NOMO-1 treated with DMSO at 0.1 percent for 48 hours (cell line): Measurements from ENCODE around the gene PRRG1.
"Not testable (repeated sequence)": the region's sequence is repeated elsewhere in the genome, so short reads cannot be mapped to it uniquely, and the experiment has no call there.

Experiments
- DNase-seq: peaks from one replicate; lab custom pipeline; 2025; ENCODE audit not compliant: unreplicated experiment; lab: John Stamatoyannopoulos, UW

Gene PRRG1

GRCh38 chrX:37468124-37468739 lies 119.1 kb downstream of the PRRG1 start:
- peak; percentile 0 for DNase-seq

DNA sequence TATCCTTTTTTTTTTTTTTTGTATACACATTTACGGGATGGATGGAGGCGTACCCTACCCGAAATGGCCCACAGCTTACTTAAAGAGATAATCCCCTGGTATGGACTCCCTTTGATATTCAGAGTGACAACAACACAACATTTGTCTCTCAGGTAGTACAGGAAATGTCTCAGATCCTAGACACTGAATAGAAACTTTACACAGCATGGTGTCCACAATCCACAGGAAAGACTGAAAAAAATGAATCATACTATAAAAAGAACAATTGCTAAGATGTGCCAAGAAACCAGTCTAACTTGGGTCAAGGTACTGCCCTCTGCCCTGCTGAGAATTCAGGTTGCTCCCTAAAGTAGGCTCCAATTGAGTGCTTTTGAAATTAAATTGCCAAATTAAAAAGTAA lies 121.5 kb downstream of the PRRG1 start:
- no peak for DNase-seq

GRCh38 chrX:37472836-37473235 lies 123.7 kb downstream of the PRRG1 start:
- no peak for DNase-seq

GRCh38 chrX:37474478-37474877 lies 125.3 kb downstream of the PRRG1 start:
- DNase-seq = no peak

DNA sequence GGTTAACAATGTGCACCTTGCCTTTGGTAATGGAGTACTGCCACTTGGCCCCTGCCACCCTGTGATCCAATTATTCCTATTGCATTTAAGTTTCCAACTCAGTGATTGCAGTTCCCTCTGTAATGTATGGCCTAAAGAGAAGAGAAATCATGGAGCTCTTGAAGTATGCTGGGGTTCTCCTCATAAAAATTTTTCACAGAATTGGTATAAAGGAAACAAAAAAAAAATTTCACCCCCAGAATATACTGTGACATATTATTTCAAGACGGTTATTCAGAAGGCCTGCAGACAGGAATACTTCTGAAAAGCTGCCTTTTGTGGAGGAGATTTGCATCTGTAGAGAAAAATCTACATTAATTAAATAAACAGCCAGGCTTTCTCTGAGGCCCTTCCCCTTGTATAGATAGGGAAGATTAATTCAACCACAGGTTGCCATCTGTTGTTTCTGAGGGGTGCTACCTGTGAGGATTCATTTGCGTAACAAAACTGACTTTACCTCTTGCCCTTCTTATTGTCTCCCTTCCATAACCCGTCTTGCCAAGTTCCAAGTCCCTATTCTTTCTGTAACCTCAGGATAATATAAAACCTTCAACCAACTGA lies 127.5 kb downstream of the PRRG1 start:
- no peak for DNase-seq

GRCh38 chrX:37484335-37484734 lies 135.2 kb downstream of the PRRG1 start:
- DNase-seq = not testable (repeated sequence)

GRCh38 chrX:37485429-37485828 lies 136.3 kb downstream of the PRRG1 start:
- DNase-seq = no peak

- no peak for DNase-seq
Measured at GRCh38 chrX:37487271-37487670, 138.1 kb downstream of the PRRG1 start.

GRCh38 chrX:37488323-37488722 lies 139.2 kb downstream of the PRRG1 start:
- DNase-seq = no peak

DNA sequence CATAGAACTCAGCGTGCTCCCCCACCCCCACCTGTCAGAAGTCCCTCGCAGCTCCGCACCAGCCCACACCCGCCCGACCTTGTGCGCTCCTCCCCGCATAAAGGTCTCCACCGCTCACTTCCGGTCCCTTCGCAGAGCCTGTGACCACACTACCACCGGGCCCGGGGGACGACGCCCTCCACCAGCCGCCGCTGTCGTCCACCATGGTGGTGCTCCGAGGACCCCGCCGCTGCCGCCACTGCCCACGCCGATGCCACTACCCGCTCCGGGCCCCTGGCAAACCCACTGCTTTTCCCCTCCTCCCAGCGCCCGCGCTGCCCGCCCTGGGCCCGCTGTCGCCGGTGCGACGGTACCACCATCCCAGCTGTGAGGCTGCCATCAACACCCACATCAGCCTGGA lies 142.5 kb downstream of the PRRG1 start:
- DNase-seq = no peak

DNA sequence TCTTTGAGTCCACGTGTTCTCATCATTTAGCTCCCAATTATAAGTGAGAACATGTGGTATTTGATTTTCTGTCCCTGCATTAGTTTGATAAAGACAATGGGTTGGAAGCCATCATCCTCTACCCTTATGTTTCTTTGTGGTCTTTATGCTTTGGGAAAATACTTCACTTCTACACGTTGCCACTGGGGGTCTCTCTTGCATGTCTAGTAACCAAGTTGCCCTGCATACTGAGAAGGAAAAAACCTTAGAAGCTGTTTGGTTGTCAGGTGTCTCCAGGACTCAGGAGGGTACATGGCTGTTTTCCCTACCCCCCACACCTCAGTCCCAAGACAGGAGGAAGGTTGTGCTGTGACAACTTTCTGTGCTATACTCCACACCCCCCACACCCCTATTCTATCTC lies 146.6 kb downstream of the PRRG1 start:
- DNase-seq = not testable (repeated sequence)

DNA sequence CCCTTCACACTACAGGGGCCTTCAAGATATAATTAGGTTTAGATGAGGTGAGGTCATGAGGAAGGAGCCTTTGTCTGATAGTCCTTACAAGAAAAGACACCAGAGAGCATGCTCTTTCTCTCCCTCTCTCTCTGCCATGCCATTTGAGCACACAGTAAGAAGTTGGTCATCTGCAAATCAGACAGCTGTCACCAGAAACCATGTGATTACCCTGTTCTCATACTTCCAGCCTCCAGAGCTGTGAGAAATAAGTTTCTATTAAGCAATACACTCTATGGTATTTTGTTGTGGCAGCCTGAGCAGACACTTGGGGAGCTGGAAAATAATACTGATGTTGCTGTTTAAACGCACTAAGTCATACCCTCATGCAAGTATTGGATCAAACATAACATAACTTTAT lies 148.0 kb downstream of the PRRG1 start:
- DNase-seq = not testable (repeated sequence)

DNA sequence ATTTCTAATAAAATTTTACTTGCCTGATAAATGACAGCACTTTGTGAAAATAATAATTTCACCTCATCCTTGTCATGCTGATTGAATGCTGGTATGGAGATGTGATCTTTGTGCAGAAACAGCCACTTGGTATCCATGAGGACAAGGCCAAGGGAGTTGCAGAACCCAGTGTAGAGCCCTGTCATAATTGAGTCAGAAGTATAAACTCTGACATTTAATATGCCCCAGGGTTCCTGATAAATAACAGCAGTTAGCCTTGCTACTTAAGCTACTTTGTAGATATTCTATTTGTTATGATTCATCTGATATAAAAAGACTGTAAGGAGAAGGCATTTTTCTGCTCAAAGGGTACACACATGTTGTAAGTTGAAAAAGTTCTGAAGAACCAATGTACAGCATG lies 149.2 kb downstream of the PRRG1 start:
- DNase-seq = not testable (repeated sequence)

GRCh38 chrX:37499649-37500048 lies 150.5 kb downstream of the PRRG1 start:
- not testable (repeated sequence) for DNase-seq

- no peak for DNase-seq
Measured at GRCh38 chrX:37504991-37505390, 155.8 kb downstream of the PRRG1 start.
